GM12875 (cell line): Measurements from ENCODE around the gene IGFBP5.

Experiments
- H3K4me3 ChIP-seq: one replicate; pipeline ENCODE4 v1.5.1; 2011; ENCODE audit warnings: low read depth, low read length, control low read depth
- TF ChIP-seq, protein P1 (sequence below): IDR thresholded peaks from 2 replicates; pipeline ENCODE4 v1.5.1; 2011; ENCODE audit warnings: low read depth, mild to moderate bottlenecking, control low read depth, inconsistent platforms, low read length, moderate library complexity, borderline replicate concordance; ENCODE audit not compliant: insufficient read depth

Gene IGFBP5

DNA sequence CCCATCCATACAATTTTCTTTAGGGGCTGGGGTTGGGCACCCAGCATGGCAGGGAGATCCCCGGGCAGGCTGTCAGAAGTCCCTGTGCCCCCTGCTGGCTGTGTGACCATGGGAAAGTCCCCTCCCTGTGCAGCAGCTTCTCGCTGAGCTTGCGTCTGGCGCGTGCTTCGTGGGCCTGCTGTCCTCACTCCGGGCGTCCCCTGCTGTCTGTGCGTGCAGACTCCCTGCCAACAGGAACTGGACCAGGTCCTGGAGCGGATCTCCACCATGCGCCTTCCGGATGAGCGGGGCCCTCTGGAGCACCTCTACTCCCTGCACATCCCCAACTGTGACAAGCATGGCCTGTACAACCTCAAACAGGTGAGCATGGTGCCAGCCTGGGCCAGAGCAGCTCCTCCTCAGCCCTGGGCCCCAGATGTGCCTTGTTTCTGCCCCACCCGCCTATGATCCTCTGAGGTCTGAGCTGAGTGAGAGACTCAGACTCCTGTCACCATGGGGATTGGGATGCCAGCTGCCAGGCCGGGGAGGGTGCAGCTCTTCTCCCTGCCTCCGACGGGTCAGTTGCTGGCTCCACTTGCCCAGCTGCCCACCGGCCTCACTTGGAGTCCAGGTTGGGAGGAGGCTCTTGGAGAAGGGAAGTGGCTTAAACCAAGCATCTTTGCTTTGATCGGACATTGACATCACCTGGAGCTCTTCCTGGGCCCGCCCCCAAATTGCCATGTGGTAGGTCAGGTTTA lies 33.5 kb downstream of the IGFBP5 start:
- TF ChIP-seq, protein P1, sequence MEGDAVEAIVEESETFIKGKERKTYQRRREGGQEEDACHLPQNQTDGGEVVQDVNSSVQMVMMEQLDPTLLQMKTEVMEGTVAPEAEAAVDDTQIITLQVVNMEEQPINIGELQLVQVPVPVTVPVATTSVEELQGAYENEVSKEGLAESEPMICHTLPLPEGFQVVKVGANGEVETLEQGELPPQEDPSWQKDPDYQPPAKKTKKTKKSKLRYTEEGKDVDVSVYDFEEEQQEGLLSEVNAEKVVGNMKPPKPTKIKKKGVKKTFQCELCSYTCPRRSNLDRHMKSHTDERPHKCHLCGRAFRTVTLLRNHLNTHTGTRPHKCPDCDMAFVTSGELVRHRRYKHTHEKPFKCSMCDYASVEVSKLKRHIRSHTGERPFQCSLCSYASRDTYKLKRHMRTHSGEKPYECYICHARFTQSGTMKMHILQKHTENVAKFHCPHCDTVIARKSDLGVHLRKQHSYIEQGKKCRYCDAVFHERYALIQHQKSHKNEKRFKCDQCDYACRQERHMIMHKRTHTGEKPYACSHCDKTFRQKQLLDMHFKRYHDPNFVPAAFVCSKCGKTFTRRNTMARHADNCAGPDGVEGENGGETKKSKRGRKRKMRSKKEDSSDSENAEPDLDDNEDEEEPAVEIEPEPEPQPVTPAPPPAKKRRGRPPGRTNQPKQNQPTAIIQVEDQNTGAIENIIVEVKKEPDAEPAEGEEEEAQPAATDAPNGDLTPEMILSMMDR: peak; percentile 11; the same call in 1 of the 2 replicates

DNA sequence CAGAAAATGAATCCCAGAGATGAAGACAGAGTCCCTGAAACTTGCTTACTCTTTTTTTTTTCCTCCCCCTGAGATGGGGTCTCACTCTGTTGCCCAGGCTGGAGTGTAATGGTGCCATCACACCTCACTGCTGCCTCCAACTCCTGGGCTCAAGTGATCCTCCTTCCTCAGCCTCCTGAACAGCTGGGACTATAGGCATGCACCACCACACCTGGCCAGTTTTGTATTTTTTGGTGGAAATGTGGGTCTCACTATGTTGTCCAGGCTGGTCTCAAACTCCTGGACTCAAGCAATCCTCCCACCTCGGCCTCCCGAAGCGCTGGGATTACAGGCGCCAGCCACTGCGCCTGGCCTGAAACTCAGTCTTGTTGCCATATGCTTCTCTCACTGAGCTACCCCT lies 34.3 kb downstream of the IGFBP5 start:
- TF ChIP-seq, protein P1: no peak
- no peak overlapping the region for H3K4me3 ChIP-seq

More for the DNA sequence above, 33.5 kb downstream of the IGFBP5 start:
- no peak overlapping the region for H3K4me3 ChIP-seq

DNA sequence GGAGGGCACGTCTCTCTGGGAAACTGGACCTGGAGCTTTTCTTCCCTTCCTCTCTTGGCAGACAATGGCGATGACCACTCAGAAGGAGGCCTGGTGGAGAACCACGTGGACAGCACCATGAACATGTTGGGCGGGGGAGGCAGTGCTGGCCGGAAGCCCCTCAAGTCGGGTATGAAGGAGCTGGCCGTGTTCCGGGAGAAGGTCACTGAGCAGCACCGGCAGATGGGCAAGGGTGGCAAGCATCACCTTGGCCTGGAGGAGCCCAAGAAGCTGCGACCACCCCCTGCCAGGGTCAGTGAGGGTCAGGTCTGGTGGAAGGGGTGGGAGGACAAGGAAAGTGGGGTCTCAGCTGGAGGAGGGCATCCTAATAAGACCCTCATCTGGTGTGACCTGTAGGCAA lies 34.9 kb downstream of the IGFBP5 start:
- TF ChIP-seq, protein P1: no peak
- no peak overlapping the region for H3K4me3 ChIP-seq

DNA sequence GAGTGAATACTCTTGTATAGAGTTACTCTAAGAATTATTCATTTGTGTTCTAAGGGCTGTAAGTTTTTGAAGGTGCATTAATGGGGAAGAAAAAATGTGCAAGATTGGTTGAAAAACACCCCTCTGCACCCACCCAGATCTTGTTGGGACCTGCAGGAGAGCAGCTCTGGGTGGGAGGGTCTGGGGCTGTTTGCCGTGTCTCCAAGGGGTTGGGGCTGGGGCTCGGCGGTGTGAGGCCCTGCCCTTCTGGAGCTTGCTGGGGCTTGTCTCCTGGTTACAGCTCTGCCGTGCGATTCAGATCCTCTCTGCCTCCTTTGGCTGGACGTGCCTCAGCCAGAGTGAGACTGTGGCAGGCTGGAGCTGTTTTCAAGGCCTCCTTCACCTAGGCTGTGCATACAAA lies 36.1 kb downstream of the IGFBP5 start:
- TF ChIP-seq, protein P1: no peak
- no peak overlapping the region for H3K4me3 ChIP-seq

DNA sequence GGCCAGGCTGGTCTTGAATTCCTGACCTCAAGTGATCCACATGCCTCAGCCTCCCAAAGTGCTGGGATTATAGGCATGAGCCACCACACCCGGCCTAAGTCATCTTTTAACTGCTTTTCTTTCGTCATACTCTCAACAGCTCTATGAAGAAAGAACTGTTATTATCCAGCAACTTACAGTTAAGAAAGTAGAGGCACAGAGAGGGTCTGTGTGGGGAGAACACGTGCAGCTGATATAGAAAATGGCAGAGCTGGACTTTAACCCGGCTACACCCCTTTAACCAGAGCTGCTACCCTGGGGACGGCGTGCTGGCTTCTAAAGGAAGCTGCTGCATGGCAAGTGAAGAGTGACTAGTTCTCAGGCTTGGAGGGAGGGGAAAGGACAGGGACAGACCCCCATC lies 36.6 kb downstream of the IGFBP5 start:
- H3K4me3 ChIP-seq: no peak overlapping the region
- TF ChIP-seq, protein P1: no peak

DNA sequence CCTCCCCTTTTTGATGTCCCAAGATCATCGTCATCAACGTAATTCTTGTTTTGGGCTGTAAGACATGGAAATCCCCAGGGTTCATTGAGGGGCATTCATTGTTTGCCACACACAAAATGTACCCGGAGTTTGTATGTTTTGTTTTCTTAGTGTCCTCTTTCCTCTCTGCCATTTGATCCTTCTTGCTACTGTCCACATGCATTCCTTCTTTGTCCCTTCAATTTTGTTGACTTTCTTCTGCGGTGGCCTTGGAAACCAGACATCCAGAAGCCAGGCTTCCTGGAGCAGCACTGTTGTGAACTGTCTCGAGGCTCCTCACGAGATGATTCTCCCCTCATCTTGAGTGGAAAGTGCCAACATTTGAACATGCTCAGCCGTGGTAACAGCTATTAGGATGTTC lies 37.4 kb downstream of the IGFBP5 start:
- TF ChIP-seq, protein P1: no peak
- H3K4me3 ChIP-seq: no peak overlapping the region

DNA sequence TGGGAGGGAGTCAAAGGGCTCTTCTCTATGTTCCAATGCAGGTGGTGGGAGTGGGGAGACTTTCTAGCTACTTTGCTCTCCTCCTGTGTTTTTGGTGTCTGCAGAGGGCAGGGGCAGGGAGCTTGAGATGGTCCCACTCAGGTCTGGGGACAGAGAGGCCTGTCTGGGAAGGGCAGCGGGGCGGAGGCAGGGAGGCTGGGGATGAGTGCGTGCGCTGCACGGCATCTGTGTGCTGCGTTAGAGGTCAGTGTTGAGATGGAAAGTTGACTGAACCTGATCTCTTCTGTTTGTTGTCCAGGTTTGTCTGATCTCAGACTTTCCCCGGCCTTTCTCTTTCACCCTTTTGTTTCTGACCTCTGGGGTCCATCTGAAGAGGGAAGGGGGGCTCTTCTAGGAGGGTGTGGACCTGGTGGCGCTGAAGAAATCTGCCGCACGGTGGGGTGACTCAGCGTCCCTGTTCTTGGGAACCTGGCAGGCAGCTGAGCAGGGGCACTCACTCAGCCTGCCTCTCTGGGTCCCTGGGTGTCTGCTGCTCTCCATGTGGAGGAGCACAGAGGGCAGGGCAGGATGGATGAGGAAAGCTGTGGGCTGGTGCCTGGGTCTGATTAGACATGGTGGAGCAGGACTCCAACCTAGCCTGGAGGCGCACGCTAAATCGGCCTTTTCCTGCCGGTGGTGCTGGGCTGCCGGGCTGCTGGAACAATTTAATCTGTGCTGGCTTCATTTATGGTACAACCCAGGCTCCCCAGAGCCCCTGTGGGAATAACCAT lies 38.1 kb downstream of the IGFBP5 start:
- TF ChIP-seq, protein P1: no peak
- H3K4me3 ChIP-seq: no peak overlapping the region
